Prostate gland (tissue), 2 donors: ENCODE results near the gene THAP12.

ENCODE experiments used
- CTCF ChIP-seq, 4 experiments: fragments of 200-600 bp in 2 of 4; fragments of 450-650 bp in 2 of 4; sonication (generic) in 2 of 4; IDR thresholded peaks; 1 replicate in 3 of 4; 2 replicates in 1 of 4; pipeline ENCODE4 v1.5.1; 2016 to 2019; ENCODE audit warnings: antibody characterized with exemption in 4 of 4, mild to moderate bottlenecking in 2 of 4, moderate library complexity in 2 of 4
- POLR2A ChIP-seq: fragments of 450-650 bp; IDR thresholded peaks from one replicate; pipeline ENCODE4 v1.6.1; 2016; ENCODE audit warnings: antibody characterized with exemption, mild to moderate bottlenecking
- POLR2AphosphoS5 ChIP-seq: sonication (generic); formaldehyde crosslinking; IDR thresholded peaks from one replicate; pipeline ENCODE4 v1.6.1; 2017; ENCODE audit warnings: antibody characterized with exemption

GRCh38 chr11:76321340-76321739 lies 59.6 kb downstream of the THAP12 start:
- TF ChIP-seq CTCF (IDR thresholded peaks at IDR 0.05), result no peak
- TF ChIP-seq POLR2AphosphoS5, result no peak
- TF ChIP-seq POLR2A, result no peak
